Erythroblast (primary cell): ENCODE results near the gene ZCCHC14.

ENCODE experiments used
- GATA1 ChIP-seq: IDR thresholded peaks from 2 replicates; pipeline ENCODE4 v1.6.1; 2011; ENCODE audit warnings: low read depth, mild to moderate bottlenecking, control low read depth, low read length, moderate library complexity
- POLR2A ChIP-seq: IDR thresholded peaks from 2 replicates; pipeline ENCODE4 v1.6.1; 2011; ENCODE audit warnings: mild to moderate bottlenecking, low read length

DNA sequence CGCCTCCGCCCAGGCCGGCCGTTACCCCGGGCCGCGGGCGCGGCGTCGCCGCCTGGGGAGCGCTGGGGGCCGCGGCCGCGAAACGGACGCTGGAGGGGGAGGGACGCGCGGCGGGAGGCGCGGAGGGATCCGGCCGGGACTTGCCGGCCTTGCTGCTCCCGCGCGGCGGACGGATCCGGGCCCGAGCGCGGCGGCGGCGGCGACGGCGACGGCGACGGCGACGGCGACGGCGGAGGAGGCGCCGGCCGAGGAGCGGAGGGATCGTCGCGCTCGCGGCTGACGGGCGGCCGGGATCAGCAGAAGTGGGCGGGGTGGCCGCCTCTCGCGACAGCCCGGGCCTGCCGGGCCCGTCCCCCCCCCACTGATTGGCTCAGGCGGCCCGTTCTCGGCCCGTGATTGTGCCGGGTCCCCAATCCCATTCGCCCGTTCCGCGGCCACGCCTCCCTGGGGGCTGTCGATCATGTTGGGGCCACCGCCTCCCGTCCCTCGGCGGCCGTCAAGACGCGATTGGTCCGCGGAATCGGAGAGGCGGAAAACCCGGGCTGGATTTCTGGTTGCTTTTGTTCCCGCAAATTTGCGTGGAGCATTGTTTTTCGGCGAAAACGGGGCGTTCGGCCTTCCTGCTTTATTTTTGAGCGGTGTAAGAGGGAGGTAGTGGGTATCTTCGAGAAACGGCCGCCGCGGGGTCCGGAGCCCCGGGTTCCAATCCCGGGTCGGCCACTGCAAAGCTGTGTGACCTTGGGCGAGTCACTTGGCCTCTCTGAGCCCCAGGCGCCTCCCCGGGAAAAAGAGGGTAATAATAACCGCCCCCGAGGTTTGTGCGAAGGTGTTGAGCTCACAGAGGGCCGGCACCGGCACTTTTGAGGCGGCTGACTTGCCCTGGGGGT, at the start of gene ZCCHC14:
- TF ChIP-seq POLR2A (peak; percentile 39), GATA1 (no peak)
